GM23248 (cell line): ENCODE measurements around the gene EIF2S3.

Experiments
- EZH2 ChIP-seq: fragments of 200-600 bp; sonication (generic); IDR thresholded peaks from 2 replicates; pipeline ENCODE4 v1.6.1; 2018; ENCODE audit warnings: antibody characterized with exemption, mild to moderate bottlenecking; ENCODE audit not compliant: insufficient read depth, poor library complexity, severe bottlenecking
- EZH2phosphoT487 ChIP-seq: fragments of 200-600 bp; sonication (generic); IDR thresholded peaks from 2 replicates; pipeline ENCODE4 v1.6.1; 2018; ENCODE audit warnings: antibody characterized with exemption, moderate library complexity, mild to moderate bottlenecking, low read depth; ENCODE audit not compliant: insufficient read depth

DNA sequence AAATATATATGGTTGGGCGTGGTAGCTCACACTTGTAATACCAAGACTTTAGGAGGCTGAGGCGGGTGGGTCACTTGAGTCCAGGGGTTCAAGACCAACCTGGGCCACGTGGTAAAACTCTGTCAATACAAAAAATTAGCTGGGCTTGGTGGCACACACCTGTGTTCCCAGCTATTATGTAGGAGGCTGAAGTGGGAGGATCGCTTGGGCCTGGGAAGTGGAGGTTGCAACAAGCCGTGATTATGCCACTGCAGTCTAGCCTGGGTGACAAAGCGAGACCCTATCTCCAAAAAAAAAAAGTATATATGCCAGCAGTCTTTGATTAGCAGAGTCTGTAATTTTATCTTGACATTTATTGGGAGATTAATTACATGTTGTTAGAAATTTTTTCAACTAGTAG, 8.7 kb downstream of the EIF2S3 start:
- no peak for TF ChIP-seq EZH2phosphoT487
- no peak for TF ChIP-seq EZH2
